Osteocyte (in vitro differentiated cells): ENCODE results near the gene TCEANC. TPM values are rescaled to one million over a fixed set of nuclear protein-coding genes. Genes with fewer than 3 reads are reported as not detected.
"Not testable (repeated sequence)": the region's sequence is repeated elsewhere in the genome, so short reads cannot be mapped to it uniquely, and the experiment has no call there.

Experiments
- DNase-seq: peaks from one replicate; pipeline ENCODE4 v3.0.0; 2021; ENCODE audit warnings: mixed read lengths; ENCODE audit not compliant: unreplicated experiment; ENCODE audit errors: extremely low spot score
- H3K27ac Mint-ChIP-seq: one replicate; pipeline ENCODE4 v1.8.0; 2021; ENCODE audit warnings: mild to moderate bottlenecking, mixed read lengths; ENCODE audit not compliant: unreplicated experiment
- H3K27me3 Mint-ChIP-seq: one replicate; pipeline ENCODE4 v1.8.0; 2021; ENCODE audit warnings: mixed read lengths; ENCODE audit not compliant: unreplicated experiment
- H3K36me3 Mint-ChIP-seq: one replicate; pipeline ENCODE4 v1.8.0; 2021; ENCODE audit warnings: mixed read lengths; ENCODE audit not compliant: unreplicated experiment
- H3K4me1 Mint-ChIP-seq: one replicate; pipeline ENCODE4 v1.8.0; 2021; ENCODE audit warnings: mixed read lengths; ENCODE audit not compliant: unreplicated experiment
- H3K4me3 Mint-ChIP-seq: one replicate; pipeline ENCODE4 v1.8.0; 2021; ENCODE audit warnings: mild to moderate bottlenecking, moderate library complexity, mixed read lengths; ENCODE audit not compliant: unreplicated experiment
- H3K9me3 Mint-ChIP-seq: one replicate; pipeline ENCODE4 v1.8.0; 2021; ENCODE audit warnings: mixed read lengths; ENCODE audit not compliant: unreplicated experiment
- total RNA-seq: library from RNA; stranded (reverse); gene quantifications from 2 replicates; pipeline ENCODE4 v1.2.1, GENCODE V29; 2021
- TF ChIP-seq, protein P1 (sequence below): fragments of 200-600 bp; sonication (generic); IDR thresholded peaks from 2 replicates; pipeline ENCODE4 v1.5.0; 2021; ENCODE audit warnings: antibody characterized with exemption, mild to moderate bottlenecking, moderate library complexity

TCEANC gene
- total RNA-seq, 1 donor from 2014 or later: 4.7 TPM

- TF ChIP-seq, protein P1, sequence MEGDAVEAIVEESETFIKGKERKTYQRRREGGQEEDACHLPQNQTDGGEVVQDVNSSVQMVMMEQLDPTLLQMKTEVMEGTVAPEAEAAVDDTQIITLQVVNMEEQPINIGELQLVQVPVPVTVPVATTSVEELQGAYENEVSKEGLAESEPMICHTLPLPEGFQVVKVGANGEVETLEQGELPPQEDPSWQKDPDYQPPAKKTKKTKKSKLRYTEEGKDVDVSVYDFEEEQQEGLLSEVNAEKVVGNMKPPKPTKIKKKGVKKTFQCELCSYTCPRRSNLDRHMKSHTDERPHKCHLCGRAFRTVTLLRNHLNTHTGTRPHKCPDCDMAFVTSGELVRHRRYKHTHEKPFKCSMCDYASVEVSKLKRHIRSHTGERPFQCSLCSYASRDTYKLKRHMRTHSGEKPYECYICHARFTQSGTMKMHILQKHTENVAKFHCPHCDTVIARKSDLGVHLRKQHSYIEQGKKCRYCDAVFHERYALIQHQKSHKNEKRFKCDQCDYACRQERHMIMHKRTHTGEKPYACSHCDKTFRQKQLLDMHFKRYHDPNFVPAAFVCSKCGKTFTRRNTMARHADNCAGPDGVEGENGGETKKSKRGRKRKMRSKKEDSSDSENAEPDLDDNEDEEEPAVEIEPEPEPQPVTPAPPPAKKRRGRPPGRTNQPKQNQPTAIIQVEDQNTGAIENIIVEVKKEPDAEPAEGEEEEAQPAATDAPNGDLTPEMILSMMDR: no peak
- H3K36me3 Mint-ChIP-seq: no peaks in the 10 kb centered on the region
- DNase-seq: no peak
- no peak overlapping the region for H3K4me3 Mint-ChIP-seq
- no peaks in the 10 kb centered on the region for H3K4me1 Mint-ChIP-seq
- H3K9me3 Mint-ChIP-seq: peaks cover 3% of the 10 kb centered on the region
- H3K27me3 Mint-ChIP-seq: peaks cover 5% of the 10 kb centered on the region
- no peak overlapping the region for H3K27ac Mint-ChIP-seq
Observed at GRCh38 chrX:13620207-13620606, 32.7 kb upstream of the TCEANC start.

DNA sequence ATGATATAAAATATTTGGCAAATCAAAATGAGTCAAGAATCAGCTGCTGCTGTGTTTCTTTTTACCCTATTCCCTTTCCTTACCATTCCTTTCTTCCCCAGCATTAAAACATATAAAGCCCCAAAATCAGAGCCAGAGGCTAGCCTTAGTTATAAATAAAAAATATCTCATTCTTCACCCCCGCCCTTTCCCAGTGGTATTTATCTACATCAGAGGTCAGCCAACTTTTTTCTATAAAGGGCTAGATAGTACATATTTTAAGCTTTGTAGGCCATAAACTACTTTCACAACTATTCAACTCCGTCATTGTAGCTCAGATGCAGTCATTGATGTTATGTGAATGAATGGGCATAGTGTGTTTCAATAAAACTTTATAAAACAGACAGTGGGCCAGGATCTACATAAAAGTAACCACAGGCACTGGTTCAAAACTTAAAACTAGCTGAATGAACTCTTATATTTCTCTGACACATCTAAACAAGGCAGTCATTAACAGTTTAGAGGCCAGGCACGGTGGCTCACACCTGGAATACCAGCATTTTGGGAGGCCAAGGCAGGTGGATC lies 30.5 kb upstream of the TCEANC start:
- DNase-seq: no peak
- Mint-ChIP-seq H3K27ac (no peak overlapping the region), H3K4me1 (no peaks in the 10 kb centered on the region), H3K27me3 (peaks cover 13% of the 10 kb centered on the region), H3K9me3 (peaks cover 3% of the 10 kb centered on the region), H3K4me3 (no peak overlapping the region), H3K36me3 (no peaks in the 10 kb centered on the region)
- TF ChIP-seq, protein P1: no peak

DNA sequence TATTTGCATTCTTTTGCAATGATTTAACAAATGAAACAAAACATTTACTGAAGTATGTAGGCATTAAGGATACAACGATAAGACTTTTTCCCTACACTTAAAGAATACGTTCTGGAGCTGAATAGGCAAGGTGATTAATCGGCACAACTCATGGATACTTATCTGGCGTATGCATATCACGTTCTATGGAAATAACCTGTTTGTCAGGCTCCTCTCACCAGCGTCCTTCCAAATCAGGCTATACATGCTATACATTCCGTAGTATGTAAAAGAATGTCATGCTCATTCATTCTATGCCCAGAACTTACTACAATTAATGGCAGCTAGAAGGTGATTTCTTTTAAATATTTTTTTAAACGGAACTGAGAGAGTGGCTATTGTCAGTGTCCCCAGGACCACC lies 25.6 kb upstream of the TCEANC start:
- Mint-ChIP-seq H3K4me1 (no peaks in the 10 kb centered on the region), H3K27ac (no peak overlapping the region), H3K9me3 (peaks cover 14% of the 10 kb centered on the region), H3K36me3 (no peaks in the 10 kb centered on the region), H3K27me3 (peaks cover 9% of the 10 kb centered on the region), H3K4me3 (no peak overlapping the region)
- no peak for DNase-seq
- TF ChIP-seq, protein P1: no peak

GRCh38 chrX:13637224-13637623 lies 15.7 kb upstream of the TCEANC start:
- H3K4me1 Mint-ChIP-seq, H3K4me3 Mint-ChIP-seq, H3K27me3 Mint-ChIP-seq, H3K36me3 Mint-ChIP-seq, DNase-seq, H3K27ac Mint-ChIP-seq: not testable (repeated sequence)
- H3K9me3 Mint-ChIP-seq: peaks cover 22% of the 10 kb centered on the region

- TF ChIP-seq, protein P1: no peak
- Mint-ChIP-seq H3K9me3 (peaks cover 22% of the 10 kb centered on the region), H3K27ac (no peak overlapping the region), H3K27me3 (no peaks in the 10 kb centered on the region), H3K36me3 (no peaks in the 10 kb centered on the region), H3K4me1 (peaks cover 4% of the 10 kb centered on the region), H3K4me3 (no peak overlapping the region)
- DNase-seq: no peak
Observed at GRCh38 chrX:13638021-13638420, 14.9 kb upstream of the TCEANC start.

GRCh38 chrX:13638826-13639225 lies 14.1 kb upstream of the TCEANC start:
- Mint-ChIP-seq H3K36me3 (no peaks in the 10 kb centered on the region), H3K4me1 (peaks cover 4% of the 10 kb centered on the region), H3K27me3 (no peaks in the 10 kb centered on the region), H3K9me3 (peaks cover 22% of the 10 kb centered on the region), H3K4me3 (no peak overlapping the region), H3K27ac (no peak overlapping the region)
- no peak for DNase-seq
- TF ChIP-seq, protein P1: no peak

DNA sequence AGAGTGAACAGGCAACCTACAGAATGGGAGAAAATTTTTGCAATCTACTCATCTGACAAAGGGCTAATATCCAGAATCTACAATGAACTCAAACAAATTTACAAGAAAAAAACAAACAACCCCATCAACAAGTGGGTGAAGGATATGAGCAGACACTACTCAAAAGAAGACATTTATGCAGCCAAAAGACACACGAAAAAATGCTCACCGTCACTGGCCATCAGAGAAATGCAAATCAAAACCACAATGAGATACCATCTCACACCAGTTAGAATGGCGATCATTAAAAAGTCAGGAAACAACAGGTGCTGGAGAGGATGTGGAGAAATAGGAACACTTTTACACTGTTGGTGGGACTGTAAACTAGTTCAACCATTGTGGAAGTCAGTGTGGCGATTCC lies 11.3 kb upstream of the TCEANC start:
- not testable (repeated sequence) for H3K4me3 Mint-ChIP-seq, H3K4me1 Mint-ChIP-seq, DNase-seq, H3K27me3 Mint-ChIP-seq, H3K36me3 Mint-ChIP-seq, H3K27ac Mint-ChIP-seq
- peaks cover 11% of the 10 kb centered on the region for H3K9me3 Mint-ChIP-seq
